ENCODE data around the gene SIRPA.

The SIRPA gene

DNA sequence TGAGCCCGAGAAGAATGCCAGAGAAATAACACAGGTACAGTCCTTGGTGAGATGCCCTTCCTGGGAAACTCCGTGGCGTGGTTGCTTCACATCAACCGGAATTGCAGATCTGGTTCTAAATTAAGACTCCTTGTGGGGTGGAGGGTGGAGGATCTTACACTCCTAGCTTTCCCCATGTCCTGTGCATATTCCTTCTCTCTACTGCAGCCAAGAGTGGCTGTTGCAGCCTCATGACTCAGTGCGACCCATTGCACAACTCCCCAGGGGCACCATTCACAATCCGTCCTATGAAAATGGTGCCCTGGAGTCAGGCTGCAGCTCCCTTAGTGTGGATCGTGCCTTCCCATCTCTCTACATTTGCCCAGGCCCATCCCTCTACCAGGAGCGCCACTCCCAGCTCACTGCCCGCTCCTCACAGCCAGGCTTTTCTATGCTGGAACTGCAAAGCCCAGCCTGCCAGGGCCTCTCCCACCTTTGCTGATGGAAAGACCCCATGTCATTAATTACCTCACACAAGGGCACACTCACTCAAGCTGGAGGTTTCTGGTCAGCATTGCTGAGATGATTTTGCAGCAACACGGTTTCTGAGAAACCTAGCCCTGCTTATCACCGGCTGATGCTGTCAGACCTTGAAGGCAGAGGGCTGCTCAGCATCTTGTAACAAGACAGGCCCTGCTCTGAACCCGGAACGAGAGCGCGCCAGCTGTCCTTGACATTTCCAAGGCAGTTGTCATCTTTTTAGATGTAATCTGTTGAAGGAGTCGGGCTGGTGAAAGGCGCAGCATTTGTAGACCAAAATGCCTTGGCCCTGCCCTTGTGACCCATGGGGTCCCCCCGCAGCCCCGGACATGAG lies 39.7 kb downstream of the SIRPA start:
- DNase-seq, result peak; percentile 73

DNA sequence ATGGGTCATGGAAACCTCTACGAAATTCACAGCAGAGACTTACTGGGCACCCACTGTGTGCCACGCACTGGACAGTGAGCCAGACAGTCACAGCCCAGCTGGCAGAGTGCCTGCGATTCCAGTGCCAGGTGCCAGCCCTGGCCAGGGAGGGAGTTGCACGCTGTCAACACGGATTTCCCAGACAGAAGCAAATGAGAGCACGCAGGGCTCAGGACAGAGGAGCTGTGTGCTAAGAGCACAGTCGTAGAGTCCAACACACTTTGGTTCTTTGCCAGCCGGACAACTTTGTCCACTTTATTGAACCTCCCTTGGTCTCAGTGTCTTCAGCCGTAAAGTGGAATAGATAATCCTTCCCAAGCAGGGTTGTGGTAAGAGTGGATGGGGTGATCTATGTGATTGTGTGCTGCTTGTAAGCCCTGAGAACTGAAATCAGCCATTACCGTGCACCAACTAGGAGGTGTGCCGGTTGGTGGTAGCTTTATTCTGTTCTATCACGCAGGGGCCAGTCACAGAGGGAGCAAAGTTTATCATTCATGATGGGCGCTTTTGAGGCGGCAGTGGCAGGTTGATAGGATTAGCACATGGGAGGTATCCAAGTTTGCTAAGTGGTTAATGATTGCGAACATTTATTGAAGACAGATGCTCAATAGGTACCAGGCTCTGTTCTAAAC lies 40.6 kb downstream of the SIRPA start:
- DNase-seq, result no peak

GRCh38 chr20:1937316-1937976 lies 42.2 kb downstream of the SIRPA start:
- no peak for DNase-seq

DNA sequence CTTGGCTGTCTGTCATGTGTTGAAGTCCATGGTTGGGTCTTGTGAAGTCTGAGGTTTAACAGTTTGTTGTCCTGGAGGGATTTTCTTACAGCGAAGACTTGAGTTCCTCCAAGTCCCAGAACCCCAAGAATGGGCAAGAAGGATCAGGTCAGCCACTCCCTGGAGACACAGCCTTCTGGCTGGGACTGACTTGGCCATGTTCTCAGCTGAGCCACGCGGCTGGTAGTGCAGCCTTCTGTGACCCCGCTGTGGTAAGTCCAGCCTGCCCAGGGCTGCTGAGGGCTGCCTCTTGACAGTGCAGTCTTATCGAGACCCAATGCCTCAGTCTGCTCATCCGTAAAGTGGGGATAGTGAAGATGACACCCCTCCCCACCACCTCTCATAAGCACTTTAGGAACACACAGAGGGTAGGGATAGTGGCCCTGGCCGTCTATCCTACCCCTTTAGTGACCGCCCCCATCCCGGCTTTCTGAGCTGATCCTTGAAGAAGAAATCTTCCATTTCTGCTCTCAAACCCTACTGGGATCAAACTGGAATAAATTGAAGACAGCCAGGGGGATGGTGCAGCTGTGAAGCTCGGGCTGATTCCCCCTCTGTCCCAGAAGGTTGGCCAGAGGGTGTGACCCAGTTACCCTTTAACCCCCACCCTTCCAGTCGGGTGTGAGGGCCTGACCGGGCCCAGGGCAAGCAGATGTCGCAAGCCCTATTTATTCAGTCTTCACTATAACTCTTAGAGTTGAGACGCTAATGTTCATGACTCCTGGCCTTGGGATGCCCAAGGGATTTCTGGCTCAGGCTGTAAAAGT lies 43.5 kb downstream of the SIRPA start:
- no peak for DNase-seq

DNA sequence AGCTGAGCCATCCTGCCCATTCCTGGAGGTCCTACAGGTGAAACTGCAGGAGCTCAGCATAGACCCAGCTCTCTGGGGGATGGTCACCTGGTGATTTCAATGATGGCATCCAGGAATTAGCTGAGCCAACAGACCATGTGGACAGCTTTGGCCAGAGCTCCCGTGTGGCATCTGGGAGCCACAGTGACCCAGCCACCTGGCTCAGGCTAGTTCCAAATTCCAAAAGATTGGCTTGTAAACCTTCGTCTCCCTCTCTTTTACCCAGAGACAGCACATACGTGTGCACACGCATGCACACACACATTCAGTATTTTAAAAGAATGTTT lies 44.0 kb downstream of the SIRPA start:
- DNase-seq, result no peak

DNA sequence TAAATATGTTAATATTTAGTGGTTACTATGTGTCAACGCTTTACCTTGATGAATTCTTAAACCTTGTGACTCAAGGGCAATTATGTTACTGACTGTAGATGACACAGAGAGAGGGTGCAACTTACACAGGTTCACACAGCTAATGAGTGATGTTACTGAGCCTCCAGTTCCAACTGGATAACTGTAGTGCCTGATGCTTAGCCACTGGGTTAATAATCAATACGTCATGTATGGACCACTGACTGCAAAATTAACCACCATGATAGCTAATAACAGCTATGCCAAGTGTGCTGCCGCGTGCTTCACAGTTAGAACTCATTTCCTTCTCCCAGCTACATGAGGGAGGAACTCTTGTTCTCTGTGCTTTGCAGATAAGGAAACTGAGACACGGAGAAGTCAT lies 45.4 kb downstream of the SIRPA start:
- DNase-seq, result no peak

- DNase-seq, result peak; percentile 50
Observed at GRCh38 chr20:1941226-1941625, 46.0 kb downstream of the SIRPA start.

DNA sequence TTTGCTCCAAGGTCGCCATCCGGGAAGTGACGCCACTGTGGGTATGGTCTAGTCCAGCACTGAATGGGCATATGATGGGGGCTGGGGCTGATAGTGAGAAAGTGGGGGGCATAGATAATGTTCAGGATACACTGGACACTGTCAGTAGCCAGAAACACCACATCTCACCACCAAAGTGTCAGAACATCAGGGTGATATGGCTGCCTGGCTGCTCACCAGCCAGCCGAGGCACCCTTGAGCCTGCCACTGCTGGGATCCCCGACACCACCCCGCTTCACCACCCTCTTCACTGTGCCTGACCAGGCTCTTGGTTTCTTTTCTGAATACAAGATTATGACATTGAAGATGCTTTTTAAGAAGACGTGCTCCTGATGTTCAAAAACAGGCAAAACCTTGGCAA lies 46.9 kb downstream of the SIRPA start:
- DNase-seq, result no peak

DNA sequence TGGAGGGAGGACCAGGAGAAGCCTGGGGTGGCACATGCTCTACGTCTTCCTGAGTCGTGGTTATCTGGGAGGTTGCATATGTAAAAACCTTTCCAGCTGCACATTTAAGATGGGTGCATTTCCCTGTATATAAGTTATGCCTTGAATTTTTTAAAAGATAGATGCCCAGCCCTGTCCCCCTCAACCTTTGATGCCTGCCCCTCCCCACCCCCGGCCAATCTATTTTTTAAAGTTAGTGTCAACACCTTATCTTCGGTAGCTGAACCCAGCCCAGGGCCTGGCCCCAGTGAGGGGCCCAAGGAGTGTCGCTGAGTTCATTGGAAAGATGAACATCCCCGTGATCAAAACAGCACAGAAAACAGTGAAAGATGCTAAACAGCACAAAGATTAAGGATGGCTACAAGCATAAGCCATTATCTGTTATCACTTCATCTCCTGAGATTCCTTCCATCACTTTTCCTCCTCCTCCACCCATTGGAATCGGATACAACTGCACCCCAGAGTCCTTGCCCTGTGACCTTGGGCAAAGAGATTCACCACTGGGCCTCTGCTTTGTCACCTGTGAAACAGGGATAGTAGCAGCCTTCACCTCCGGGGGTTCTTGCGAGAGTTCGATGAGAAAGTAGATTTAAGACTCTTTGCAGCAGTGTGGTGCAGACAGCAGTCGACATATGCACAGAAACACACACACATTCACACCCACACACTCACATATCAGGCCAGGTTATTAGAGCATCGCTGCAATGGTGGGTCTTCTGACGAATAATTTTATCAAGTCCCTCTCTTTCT lies 47.5 kb downstream of the SIRPA start:
- DNase-seq, result no peak

GRCh38 chr20:1943275-1944002 lies 48.2 kb downstream of the SIRPA start:
- DNase-seq, result no peak

DNA sequence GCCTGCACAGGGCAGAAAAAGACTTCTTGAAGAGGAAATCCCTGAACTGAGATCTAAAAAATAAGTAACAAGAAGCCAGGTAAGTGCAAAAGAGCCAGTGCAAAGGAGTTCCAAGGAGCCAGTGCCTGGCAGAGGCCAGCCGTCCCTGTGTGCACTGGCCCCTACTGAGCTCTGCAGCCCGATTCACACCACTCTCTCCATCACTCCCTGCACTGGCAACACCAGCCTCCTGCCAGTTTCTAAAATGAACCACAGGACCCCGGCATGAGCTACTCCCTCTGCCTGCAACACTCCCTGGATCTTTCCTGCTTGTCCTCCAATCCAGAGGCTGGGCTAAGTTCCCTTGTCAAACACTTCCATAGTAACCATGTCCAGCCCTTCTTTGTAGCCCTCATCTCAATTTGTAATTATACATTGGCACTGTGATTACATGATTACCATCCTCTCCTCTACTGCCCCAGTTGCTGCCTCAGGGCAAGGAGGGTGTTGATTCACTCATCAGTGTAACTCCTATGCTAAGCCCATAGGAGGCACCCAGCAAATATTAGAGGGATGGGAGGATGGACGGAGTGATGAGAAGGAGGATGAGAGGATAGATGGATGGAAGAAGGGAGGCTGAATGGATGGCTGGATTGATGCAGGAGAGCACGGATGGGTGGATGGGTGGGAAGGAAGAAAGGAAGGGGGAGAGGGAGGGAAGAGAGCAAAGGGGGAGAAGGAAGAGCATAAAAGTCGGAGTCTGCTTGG lies 49.3 kb downstream of the SIRPA start:
- DNase-seq, result no peak

DNA sequence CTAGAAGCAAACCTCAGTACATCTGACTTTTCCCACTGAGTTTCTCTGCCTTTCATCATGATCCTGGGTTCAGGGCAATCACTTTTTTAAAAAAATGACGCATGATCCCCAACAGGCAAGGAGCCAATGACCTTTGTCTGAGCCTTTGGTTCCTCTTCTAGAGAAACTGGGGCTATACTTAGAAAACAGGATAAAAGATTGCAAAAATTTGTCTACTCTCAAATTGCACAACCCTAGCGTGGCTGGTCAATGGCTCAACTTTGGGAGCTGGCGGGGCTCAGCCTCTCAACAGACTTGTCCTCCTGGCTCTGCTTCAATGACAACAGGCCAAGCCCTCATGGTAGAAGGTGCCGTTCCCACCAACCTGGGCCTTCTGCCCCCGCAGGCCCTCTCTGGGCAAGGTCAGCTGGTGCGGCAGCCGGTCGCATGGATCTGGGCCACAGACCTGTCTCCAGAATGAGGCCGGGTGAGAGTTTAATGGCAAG lies 50.0 kb downstream of the SIRPA start:
- no peak for DNase-seq

- DNase-seq, result no peak
Observed at GRCh38 chr20:1945660-1946059, 50.5 kb downstream of the SIRPA start.

DNA sequence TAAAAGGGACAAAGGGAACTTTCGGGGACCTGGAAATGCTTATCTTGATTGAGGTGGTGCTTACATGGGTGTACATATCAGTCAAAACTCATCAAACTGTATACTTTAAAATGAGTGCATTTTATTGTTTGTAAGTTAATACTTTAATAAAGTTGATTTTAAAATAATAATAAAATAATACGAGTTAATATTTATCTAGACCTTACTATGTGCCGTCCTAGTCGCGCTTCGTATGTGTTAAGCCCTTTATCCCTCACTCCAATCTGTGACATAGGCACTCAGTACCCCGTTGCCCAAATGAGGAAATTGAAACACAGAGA lies 51.2 kb downstream of the SIRPA start:
- DNase-seq, result no peak

- no peak for DNase-seq
Observed at GRCh38 chr20:1946762-1947534, 51.7 kb downstream of the SIRPA start.

DNA sequence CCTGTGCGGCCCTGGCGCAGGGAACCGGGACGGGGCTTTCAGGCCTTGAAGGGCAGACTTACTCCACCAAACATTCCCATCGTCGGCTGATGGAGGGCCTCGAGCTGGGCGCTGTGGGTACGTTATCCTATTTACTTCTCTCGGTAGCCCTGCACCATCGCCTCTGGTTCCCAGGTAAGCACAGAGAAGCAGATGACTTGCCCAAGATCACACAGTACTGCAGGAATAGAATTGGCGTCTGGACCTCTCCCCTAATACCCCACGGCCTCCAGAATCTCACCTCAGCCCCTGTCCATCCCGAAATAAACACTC lies 52.3 kb downstream of the SIRPA start:
- DNase-seq, result no peak

DNA sequence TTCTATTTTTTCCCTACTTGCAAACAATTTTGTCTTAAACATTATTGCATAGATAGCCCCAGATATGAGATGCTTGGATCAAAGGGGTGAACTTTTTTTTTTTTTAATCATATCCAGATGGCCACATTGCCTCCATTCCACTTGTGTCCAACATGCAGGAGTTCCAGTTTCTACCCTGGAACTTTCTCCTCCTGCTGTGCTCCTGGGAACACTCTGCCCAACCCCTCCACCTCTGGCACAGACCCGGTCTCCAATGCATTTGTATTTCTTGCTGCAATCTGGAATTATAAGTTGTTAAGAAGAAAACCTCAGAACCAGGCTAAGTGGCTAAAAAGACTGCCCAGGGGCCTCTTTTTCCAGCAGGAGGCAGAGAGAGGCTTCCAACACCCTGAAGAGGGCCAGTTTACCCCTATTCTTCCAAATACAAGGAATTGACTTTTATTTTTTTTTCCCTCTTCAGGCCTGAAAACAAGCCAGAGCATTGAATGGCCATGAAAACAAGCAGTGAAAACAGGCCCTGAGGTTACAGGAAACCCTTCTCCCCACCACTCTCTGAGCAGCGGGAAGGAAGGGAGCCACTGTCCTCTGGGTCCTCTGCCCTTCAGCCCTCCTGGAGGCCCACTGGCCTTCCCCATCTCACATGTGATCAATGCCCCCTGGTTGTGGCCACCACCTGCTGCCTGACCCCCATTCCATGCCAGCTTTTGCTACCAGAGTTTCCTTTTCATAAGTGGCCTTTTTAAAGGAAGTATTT lies 54.3 kb downstream of the SIRPA start:
- DNase-seq, result no peak

DNA sequence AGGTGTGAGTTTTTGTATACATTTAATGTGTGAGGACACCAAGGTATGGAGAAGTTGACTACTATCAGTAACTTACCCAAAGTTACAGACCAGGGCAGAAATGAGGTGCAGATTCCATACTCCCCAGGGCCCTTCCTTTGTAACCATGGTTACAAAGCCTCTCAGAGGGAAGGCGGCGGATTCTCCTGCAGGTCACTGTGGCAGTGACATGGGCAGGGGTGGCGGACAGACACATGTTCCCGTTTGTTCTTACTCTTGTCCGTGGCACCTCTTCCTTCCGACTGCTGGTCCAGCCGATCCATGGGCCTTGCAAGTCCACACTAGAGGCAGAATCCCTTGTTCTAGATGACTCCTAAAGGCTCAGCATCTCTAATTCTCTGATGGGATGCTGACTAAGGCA lies 55.6 kb downstream of the SIRPA start:
- DNase-seq, result no peak

DNA sequence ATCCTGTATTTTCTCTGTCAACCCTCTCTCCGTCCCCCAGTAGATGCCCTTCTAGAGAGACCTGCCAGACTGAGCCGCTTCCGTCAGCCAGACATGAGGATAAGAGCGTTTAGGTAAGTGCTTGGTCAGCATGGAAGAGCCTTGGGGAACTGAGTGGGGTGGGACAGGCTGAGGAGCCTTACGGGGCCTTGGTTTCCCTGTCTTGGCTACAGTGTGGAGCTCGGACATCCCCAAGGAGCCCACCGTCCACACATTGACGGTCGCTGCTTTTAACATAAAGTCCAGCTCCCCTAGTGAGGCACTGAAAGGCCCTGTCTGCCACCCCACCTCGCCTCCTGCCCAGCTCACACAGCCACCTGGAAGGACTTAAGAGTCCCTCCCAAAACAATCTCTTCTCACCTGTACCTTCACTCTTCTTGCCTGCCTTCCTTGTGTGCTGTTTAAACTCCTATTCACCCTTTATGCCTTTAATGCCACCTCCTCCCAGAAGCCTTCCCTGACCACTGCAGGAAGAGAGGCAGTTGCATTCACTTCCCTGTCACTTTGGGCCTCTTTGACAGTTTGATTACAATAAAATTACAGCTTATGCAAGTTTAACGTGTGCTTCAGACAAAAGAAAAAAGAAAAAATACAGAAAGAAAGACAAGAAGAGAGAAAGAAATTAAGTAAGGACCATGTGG lies 56.4 kb downstream of the SIRPA start:
- DNase-seq, result no peak

Measured in NCI-H226 (cell line).